Measurements from ENCODE around the gene BRD3OS. TPM values are rescaled to one million over a fixed set of nuclear protein-coding genes. Genes with fewer than 3 reads are reported as not detected.

The BRD3OS gene
- total RNA-seq, 1 experiment from 2014 or later: 13.5 TPM

DNA sequence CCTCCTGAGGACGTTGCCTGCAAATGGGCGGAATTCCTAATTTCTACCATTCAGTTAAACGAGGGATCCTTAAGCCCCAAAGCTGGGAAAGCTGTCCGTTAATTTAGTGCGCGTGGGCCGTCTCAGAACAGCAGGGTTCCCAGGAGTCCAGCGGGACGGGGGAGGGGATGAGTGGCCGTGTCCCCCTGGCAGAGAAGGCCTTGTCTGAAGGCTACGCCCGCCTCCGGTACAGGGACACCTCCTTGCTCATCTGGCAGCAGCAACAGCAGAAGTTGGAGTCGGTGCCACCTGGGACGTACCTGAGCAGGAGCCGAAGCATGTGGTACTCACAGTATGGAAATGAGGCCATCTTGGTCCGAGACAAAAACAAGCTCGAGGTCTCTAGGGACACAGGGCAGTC lies 1.3 kb downstream of the BRD3OS start:
- DNase-seq (ENCODE audit: low spot score): no peak
- Histone ChIP-seq H3K4me1 (ENCODE audit: insufficient read depth, low read length, poor library complexity, severe bottlenecking) (no peaks in the 10 kb centered on the region), H3K27ac (ENCODE audit: low read depth, low read length, poor library complexity, severe bottlenecking) (peak overlapping the region; percentile 63), H3K36me3 (ENCODE audit: insufficient read depth, low read length, poor library complexity, severe bottlenecking) (peaks cover 14% of the 10 kb centered on the region), H3K27me3 (replicated peaks; ENCODE audit: insufficient read depth, low read depth, low read length, poor library complexity) (no peaks in the 10 kb centered on the region), H3K9me3 (ENCODE audit: low read depth, low read length, poor library complexity, severe bottlenecking) (no peaks in the 10 kb centered on the region), H3K4me3 (ENCODE audit: low read depth, low read length, poor library complexity, severe bottlenecking) (peak overlapping the region; percentile 92)
- TF ChIP-seq, protein P1, sequence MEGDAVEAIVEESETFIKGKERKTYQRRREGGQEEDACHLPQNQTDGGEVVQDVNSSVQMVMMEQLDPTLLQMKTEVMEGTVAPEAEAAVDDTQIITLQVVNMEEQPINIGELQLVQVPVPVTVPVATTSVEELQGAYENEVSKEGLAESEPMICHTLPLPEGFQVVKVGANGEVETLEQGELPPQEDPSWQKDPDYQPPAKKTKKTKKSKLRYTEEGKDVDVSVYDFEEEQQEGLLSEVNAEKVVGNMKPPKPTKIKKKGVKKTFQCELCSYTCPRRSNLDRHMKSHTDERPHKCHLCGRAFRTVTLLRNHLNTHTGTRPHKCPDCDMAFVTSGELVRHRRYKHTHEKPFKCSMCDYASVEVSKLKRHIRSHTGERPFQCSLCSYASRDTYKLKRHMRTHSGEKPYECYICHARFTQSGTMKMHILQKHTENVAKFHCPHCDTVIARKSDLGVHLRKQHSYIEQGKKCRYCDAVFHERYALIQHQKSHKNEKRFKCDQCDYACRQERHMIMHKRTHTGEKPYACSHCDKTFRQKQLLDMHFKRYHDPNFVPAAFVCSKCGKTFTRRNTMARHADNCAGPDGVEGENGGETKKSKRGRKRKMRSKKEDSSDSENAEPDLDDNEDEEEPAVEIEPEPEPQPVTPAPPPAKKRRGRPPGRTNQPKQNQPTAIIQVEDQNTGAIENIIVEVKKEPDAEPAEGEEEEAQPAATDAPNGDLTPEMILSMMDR (conservative IDR thresholded peaks at IDR 0.05; ENCODE audit: low read depth, low read length): no peak
- no peak for TF ChIP-seq EZH2 (IDR thresholded peaks at IDR 0.05; ENCODE audit: borderline replicate concordance, low read depth, low read length, poor library complexity, severe bottlenecking)
- POLR2A ChIA-PET (ENCODE audit: low non-redundant PET): no interaction called here
- intact Hi-C loops (cut with micrococcal nuclease; ENCODE audit: unreplicated experiment): no loop called here
- BruUV-seq (replicated peaks): no TSS peak
- CTCF ChIA-PET: no interaction called here

DNA sequence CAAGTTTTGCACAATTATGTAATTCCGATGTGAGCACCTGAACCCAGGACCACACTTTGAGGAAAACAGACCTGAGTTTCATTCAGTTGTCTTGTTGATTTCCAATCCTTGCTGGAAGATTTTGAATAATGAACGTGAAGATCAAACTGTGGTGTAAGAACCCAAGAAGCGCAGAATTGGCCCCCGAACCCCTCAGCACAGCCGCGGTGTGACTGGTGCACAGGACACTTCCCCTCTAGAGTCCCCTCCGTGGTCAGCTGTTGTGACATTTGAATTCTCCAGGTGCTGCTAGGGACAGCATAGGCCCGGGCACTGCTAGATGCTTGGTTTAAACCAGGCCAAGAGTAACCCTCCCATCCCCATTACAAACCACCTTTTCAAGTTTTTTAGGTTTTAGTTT lies 1.7 kb downstream of the BRD3OS start:
- Histone ChIP-seq H3K27me3 (replicated peaks; ENCODE audit: insufficient read depth, low read depth, low read length, poor library complexity) (no peaks in the 10 kb centered on the region), H3K9me3 (ENCODE audit: low read depth, low read length, poor library complexity, severe bottlenecking) (no peaks in the 10 kb centered on the region), H3K4me1 (ENCODE audit: insufficient read depth, low read length, poor library complexity, severe bottlenecking) (no peaks in the 10 kb centered on the region), H3K27ac (ENCODE audit: low read depth, low read length, poor library complexity, severe bottlenecking) (no peak overlapping the region), H3K36me3 (ENCODE audit: insufficient read depth, low read length, poor library complexity, severe bottlenecking) (peaks cover 18% of the 10 kb centered on the region), H3K4me3 (ENCODE audit: low read depth, low read length, poor library complexity, severe bottlenecking) (no peak overlapping the region)
- DNase-seq (ENCODE audit: low spot score): no peak
- intact Hi-C loops (cut with micrococcal nuclease; ENCODE audit: unreplicated experiment): no loop called here
- TF ChIP-seq, protein P1 (conservative IDR thresholded peaks at IDR 0.05; ENCODE audit: low read depth, low read length): no peak
- no peak for TF ChIP-seq EZH2 (IDR thresholded peaks at IDR 0.05; ENCODE audit: borderline replicate concordance, low read depth, low read length, poor library complexity, severe bottlenecking)
- ChIA-PET CTCF (no interaction called here), POLR2A (ENCODE audit: low non-redundant PET) (no interaction called here)
- BruUV-seq (replicated peaks): no TSS peak

DNA sequence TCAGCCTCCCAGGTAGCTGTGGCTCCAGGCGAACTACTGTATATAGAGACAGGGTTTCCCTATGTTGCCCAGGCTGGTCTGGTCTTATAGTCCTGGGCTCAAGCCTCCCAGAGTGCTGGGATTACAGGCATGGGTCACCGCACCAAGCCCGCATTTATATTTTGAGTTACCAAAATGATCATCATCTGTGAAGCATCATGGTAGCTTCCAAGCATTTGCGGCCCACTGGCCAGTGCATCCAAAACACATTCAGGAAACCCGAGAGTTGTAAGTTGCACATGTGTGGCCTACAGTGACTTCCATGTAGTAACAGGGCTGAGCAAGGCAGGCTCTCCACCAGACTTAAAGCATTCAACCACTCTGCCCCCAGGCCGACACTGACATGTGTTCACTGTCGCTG lies 2.3 kb downstream of the BRD3OS start:
- intact Hi-C loops (cut with micrococcal nuclease; ENCODE audit: unreplicated experiment): no loop called here
- Histone ChIP-seq H3K36me3 (ENCODE audit: insufficient read depth, low read length, poor library complexity, severe bottlenecking) (peaks cover 24% of the 10 kb centered on the region), H3K4me3 (ENCODE audit: low read depth, low read length, poor library complexity, severe bottlenecking) (no peak overlapping the region), H3K27ac (ENCODE audit: low read depth, low read length, poor library complexity, severe bottlenecking) (no peak overlapping the region), H3K4me1 (ENCODE audit: insufficient read depth, low read length, poor library complexity, severe bottlenecking) (no peaks in the 10 kb centered on the region), H3K27me3 (replicated peaks; ENCODE audit: insufficient read depth, low read depth, low read length, poor library complexity) (no peaks in the 10 kb centered on the region), H3K9me3 (ENCODE audit: low read depth, low read length, poor library complexity, severe bottlenecking) (no peaks in the 10 kb centered on the region)
- ChIA-PET POLR2A (ENCODE audit: low non-redundant PET) (no interaction called here), CTCF (no interaction called here)
- no peak for DNase-seq (ENCODE audit: low spot score)
- TF ChIP-seq EZH2 (IDR thresholded peaks at IDR 0.05; ENCODE audit: borderline replicate concordance, low read depth, low read length, poor library complexity, severe bottlenecking): no peak
- TF ChIP-seq, protein P1 (conservative IDR thresholded peaks at IDR 0.05; ENCODE audit: low read depth, low read length): no peak
- TSS peak; percentile 39 for BruUV-seq (replicated peaks)
